Measurements from ENCODE around the gene SNX25.
"Not testable (repeated sequence)": the region's sequence is repeated elsewhere in the genome, so short reads cannot be mapped to it uniquely, and the experiment has no call there.

SNX25 gene

DNA sequence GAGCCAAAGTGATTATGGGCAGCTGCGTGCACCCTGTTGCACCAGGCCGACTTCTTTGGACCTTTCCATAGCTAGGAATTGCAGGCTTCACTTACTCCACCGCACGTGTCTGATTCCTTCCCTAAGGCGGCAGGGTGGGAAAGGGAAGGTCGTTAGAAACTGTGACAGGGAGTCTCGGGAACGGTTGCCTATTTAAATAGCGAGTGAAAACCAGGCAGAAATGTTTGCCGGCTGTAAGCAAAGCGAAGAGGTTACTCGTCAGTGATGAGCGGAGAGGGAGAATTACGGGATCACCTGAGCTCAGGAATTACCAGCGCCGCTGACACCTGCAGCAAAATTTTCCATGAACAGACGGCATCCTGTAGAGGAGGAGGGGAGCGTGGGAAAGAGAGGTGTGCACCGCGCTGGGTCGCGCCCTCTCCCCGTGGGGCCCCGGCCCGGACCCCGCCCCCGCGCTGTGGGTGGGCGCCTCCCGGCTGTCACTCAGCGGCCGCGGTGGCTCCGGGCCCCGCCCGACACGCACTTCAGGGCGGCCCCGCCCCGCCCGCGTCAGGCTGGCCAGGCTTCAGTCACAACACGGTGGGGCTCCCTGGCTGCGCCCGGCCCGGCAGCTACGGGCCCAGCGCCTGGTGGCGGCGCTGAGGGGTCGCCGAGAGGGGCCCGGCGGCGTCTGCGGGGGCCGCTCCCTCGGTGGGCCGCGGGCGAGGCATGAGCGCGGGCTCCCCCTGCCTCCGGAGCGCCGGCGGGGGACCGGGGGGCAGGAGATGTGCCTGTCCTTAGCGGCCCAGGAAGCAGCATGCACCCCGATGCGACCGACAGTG lies at the start of gene SNX25:
Gene SNX25, plus strand, starts transcription at position 568 of the 821 bp plus-strand sequence. Its CDS starts 229 bp downstream, at position 797.
- peak; percentile 67 to 82 (median 78) for DNase-seq (ENCODE audit: low read depth in 3 of 3)

DNA sequence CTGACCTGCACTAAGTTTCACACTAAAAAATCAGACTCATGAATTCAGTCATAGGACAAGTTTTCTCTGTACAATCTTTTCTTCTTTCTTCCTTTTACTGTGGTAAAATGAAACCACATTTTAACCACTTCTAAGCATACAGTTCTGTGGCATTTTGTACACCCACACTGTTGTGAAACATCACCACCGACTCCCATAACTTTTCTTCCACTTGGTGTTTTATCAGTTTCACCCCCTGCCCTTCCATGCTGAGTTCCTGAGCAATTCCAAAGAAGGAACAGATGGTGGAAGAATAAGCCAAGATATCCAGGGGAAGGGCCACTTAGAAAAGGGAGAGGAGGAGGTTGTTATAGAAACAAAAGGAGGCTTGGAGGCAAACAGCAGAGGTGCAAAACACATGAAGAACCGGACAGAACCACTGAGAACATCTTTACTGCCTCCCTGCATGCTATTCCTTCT lies 43.8 kb upstream of the SNX25 start:
- no peak for DNase-seq (ENCODE audit: low read depth in 3 of 3)

DNA sequence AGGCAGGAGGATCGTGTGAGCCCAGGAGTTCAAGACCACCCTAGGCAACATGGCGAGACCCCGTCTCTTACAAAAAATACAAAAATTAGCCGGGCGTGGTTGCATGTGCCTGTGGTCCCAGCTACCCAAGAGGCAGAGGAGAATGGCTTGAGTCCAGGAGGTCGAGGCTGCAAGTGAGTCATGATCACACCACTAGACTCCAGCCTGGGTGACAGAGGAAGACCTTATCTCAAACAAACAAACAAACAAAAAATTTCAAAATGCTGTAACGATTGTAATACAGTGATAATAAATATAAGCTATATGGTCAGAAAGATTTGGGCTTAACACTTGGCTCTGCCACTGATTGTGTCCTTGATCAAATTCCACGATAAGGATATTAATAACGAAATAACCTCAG lies 42.2 kb upstream of the SNX25 start:
- DNase-seq (ENCODE audit: low read depth in 3 of 3), result no peak

DNA sequence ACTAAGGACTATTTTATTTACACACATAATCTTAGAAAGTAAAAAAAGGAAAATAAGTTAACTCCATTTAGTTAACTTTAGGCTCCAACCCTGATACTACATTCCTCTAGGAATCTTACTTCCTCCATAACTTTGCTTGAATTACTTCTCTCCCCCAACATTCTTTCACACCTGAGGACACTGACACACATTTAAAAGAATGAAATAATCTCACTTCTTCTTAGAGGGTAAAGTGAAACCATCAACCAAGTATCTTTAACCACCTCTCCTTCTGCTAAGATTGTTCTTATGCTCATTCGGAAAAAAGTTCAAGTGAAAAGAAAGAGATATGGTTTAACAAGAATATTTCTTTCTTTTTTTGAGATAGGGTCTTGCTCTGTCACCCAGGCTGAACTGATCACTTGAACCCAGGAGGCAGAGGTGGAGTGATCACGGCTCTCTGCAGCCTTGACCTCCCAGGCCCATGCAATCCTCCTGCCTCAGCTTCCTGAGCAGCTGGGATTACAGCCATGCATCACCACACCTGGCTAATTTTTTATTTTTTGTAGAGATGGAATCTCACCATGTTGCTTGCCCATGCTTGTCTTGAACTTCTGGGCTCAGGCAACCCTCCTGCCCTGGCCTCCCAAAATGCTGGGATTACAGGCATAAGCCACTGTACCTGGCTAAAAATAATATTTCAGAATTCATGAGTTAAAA lies 37.9 kb upstream of the SNX25 start:
- DNase-seq (ENCODE audit: low read depth in 3 of 3), result no peak

DNA sequence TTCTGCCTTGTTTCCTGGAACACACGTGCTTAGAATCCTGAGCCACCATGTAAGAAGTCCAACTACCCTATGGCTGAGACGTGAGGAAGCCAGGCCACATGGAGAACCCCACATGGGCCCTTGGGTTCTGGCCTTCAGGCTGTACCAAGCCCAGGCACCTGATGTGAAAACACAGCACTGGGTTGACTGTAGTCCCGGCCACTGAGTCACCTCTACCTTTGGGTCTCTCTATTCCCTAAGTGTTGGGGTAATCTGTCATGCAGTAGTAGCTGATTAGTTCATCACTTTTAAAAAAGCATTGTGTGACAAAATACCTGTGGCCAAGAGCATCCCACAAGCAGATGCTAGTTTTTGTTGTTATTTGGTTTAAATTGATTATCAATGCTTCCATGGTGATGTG lies 29.9 kb upstream of the SNX25 start:
- no peak for DNase-seq (ENCODE audit: low read depth in 3 of 3)

DNA sequence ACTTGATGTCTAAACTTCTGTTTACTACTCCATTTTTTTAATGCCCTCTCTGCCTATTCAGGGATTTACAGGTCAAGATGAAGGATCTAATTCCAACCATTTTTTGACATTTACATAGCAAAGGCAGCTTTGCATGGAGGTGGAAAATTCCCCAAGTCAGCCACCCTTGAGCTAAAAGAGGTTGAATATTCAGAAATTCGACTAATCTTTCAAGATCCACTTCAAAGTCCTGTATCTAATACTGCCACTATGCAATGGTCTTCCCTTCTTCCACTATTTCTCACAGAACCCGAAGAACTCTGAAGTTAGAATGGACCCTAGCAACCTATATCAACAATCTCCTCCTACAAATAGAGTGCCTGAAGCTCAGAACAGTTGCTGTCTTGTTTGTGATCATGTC lies 27.2 kb upstream of the SNX25 start:
- DNase-seq (ENCODE audit: low read depth in 3 of 3), result no peak

DNA sequence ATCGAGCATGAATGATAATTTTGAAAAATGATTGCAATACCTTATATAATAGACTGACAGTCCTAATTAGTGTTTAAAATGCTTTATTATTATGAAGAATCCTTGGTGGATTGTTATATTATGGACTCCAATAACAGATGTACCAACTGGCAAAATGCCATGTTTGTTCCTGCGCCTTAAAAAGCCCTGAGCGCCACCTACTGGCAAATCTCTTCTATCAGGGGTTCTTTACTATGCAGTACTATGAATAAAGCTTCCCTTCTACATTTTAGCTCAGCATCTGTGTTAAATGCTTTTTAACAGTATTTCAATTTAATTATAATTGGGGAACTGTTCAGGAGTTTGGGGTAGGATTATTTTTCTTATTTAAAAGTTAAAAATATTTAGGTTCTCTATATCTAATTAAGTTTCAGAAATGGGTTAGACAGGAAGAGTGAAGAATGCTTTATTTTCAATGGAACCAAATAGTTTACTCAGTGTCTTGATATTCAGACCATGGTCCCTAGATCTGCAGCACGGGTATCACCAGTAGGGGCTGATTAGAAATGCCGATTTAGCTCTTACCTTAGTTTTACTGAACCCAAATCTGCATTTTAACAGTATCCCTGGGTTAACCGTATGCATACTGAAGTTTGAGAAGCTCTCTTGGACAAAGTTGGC lies 25.6 kb upstream of the SNX25 start:
- DNase-seq (ENCODE audit: low read depth in 3 of 3), result peak; percentile 45 to 76 (median 65)

DNA sequence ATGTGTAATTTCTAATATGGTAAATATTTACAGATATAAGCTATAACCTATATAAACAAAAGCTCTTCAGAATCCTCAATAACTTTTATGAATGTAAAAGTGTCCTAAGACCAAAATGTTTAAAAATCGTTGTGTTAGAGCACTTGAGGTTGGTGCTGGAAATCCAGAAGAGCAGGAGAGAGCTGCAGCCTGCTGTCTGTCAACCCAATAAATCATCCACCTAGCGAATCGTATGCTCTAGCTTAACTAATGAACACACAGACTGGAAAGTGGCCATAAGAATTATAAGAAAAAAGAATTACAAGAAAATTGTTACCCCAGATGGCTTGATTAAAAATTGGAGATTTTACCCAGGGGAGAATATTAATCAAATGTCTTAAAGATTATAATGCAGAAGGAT lies 22.6 kb upstream of the SNX25 start:
- no peak for DNase-seq (ENCODE audit: low read depth in 3 of 3)

DNA sequence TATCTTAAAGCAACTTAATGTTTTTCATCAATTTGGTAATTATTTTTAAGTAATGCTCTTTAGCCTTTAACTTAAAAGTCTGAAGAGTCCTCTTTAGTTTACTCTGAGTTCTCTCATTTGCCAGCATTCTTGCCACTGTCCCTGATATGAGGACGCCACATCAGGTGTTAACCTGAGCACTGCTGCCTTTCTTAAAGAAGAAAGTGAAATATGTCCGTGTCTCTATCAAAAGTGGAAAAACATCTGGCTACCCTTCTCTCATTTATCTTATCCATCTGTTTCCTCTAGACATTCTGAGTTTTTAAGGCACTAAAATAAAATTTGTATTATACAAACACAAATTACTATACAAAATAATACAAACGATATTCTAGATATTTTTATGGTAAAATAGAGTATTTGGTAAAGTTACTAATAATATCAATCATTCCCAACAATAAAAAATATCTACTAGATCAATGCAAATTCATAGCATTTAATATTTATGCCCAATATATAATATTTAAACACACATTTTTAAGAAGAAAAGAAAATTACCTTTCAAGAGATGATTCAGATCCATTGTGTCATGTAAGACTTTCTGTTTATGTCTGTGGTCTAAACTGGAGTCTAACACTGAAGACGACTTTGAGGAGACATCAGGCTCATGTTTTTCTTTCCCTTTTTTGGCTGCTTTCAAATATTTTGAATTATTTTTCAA lies 19.6 kb upstream of the SNX25 start:
- no peak for DNase-seq (ENCODE audit: low read depth in 3 of 3)

DNA sequence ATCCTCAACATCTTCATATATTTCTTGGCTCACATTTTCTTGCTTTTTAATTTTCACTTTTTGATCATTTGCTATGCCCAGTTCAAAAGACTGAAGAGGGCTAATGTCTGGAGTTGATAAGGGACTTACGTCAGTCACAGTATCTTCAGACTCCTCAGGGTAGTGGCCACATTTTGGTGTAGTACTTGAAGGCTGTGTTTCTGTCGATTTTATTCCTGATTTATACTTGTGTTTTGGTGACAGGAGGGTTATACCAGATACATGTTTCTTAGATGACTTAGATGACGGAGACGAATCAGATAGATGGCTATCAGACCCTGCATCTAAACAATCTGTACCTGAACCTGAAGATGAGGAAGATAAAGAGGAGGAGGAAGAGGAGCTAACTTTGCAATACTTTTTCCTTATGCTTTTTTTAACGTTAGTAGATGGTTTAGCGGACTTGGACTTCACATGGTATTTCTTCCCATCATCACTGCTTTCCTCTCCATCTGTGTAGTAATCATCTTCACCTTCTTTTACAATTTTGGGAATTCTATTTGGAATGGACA lies 19.0 kb upstream of the SNX25 start:
- DNase-seq (ENCODE audit: low read depth in 3 of 3), result no peak

DNA sequence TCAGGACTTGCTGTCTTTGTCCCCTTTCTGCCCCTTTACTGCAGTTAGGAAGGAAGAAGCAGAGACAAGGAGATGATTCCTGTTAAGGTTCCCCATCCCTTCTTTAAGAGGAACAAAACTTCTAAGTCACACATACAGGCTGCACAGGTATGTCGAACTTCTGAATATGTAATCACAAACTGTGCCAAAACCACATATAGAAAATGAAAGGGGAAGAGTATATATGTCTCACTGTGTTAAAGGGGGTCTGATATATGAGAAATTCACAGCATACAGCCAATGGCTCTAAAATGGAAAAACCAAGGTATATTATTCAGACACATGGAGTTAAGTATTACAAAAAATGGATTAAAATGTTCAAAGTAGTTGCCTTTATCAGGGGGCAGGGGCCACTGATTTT lies 17.3 kb upstream of the SNX25 start:
- DNase-seq (ENCODE audit: low read depth in 3 of 3), result no peak

DNA sequence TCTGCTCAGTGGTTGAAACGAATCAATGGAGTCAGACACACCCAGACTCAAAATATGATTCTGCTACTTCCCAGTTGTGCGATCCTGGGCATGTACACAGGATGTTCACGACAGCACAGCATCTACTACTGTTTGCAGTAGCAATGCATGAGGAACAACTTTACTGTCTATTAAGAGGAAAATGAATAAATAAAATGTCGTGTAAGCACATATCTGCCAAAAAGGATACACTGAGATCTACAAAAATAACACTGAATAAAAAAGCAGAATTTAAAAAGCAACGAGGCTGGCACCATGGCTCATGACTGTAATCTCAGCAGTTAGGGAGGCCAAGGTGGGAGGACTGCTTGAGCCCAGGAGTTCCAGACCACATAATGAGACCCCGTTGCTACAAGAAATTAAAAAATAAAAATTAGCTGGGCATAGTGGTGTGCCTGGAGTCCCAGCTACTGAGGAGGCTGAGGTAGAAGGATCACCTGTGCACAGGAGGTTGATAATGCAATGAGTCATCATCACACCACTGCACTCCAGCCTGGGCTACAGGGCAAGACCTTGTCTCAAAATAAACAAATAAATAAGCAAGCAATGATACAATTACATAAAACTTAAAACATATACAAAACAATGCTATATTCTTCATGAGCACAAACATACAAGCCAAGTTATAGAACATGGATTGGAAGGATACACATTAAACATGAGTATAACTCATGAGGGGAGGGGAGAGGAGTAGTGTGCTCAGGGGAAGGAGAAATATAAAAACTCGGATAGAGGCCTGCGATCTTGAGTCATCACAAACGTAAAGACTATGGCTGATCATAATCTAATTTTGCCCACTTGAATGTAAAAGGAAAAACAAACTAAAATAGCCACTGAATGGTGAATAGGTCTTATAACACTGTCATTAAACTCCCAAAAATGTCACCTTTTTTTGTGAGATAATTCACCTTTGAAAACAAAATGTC lies 14.2 kb upstream of the SNX25 start:
- DNase-seq (ENCODE audit: low read depth in 3 of 3), result no peak

DNA sequence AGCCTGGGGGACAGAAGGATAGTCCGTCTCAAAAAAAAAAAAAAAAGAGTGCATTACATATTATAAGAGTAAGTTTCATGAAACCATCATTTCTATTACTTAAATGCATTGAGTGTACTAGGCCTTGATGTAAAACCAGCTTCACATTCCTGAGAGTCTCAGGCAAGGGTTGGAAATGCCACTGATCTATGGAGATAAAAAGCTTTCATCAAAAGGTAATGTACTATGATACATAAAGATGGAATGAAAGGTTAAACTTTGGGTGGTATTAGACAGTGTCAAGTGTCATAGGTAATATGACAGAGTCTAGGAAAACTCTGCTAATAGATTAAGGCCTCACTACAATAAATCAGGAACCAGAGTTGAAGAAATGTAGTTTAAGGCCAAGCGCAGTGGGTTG lies 13.0 kb upstream of the SNX25 start:
- no peak for DNase-seq (ENCODE audit: low read depth in 3 of 3)

DNA sequence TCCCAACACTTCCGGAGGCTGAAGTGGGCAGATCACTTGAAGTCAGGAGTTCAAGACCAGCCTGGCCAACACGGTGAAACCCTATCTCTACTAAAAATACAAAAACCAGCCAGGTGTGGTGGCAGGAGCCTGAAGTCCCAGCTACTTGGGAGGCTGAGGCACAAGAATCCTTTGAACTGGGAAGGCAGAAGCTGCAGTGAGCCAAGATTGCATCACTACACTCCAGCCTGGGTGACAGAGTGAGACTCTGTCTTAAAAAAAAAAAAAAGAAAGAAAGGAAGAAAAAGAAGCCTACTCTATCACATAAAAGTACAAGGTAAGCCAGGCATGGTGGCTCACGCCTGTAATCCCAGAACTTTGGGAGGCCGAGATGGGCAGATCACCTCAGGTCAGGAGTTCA lies 11.2 kb upstream of the SNX25 start:
- DNase-seq (ENCODE audit: low read depth in 3 of 3), result not testable (repeated sequence)

DNA sequence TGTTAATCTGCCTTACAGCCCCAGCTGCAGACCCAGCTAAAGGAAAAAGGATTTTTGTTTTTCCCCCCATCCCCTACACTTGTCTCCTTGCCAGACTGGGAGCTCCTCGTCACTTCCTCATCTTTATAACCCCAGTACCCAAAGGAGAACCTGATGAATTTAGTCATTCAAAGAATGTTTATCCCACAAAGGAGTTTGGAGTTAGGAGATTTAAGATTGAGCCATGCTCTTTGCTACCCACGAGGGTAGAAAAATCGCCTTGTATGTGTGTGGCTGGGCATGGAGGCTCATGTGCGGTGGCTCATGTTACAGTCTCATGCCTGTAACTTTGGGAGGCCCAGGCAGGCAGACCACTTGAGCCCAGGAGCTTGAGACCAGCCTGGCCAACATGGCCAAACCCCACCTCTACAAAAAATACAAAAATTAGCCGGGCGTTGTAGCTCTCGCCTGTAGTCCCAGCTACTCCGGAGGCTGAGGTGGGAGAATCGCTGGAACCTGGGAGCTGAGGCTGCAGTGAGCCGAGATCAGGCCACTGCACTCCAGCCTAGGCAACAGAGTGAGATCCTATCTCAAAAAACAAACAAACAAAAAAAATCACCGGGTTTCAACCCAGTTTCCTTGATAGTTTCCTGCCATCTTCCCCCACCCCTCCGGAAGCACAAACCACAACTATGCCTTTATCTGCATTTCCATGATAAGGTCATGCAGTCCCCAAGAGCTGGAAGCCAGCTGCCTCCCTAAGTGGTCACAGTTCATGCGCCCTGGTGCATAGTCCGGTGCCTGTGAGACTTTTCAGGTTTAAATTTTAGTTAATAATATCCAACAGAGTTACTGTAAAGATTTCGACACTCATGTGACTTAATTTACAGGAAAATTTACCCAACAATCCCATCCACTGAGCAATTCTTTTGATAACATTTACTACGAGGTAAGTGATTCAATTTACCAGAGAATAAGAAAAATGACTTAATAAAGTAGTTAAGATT lies 7.1 kb upstream of the SNX25 start:
- no peak for DNase-seq (ENCODE audit: low read depth in 3 of 3)

DNA sequence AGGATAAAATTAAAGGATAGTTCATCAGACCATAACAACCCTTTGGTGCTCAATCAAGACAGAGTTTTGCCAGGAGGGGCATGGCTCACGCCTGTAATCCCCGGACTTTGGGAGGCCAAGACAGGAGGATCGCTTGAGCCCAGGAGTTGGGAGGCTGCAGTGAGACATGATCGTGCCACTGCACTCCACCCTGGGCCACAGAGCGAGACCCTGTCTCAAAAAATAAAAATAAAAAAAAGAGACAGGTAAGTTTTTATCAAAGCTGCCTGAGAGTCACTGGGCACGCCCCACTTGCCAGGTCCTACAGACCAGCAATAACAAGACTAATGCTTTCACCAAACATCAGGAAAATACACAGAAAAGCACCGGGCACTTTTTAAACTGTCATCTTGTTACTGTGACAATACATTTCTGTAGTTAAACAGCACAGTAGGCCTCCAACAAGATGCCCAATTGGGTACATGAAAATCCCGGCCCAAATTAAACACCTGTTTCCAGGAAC lies 6.4 kb upstream of the SNX25 start:
- no peak for DNase-seq (ENCODE audit: low read depth in 3 of 3)

DNA sequence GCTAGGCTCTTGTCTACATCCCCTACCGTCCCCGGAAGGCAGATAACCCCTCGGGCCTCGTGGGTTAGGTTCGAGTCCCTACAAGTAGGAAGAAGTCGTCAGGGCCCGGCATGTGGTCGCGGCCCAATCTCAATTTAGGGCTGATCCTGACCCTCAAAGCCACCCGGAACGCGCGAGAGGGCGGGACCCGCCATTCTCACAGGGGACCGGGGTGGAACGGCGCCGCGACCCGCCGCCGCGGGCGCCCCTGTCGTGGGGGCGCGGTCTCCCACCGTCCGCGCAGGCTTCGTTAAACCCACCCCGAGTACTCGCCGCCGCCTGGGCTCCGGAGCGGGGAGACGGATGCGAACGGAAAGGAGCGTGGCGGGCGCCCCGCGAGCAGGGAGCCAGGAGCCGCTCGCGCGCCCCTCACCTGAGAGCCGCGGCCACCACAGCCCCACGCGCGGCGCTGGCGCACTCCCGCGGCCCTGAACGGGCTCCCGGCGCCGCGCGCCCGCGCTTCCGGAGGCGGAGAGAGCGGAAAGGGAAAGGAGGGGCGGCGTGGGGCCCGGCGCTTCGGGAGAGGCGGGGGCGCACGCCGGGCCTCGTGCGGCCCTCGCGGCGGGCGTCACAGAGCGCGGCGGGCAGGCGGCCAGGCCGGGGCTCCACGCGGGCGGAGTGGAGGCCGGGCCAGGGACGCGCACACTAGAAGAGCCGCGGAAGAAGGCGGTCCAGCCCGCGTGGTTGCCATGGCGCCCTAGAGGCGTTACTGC lies 5.7 kb upstream of the SNX25 start, which contains the start of gene CFAP97:
Gene CFAP97, minus strand, starts transcription at position 515 of the 752 bp plus-strand sequence. CDS start 12,804 bp downstream, outside the sequence.
- DNase-seq (ENCODE audit: low read depth in 3 of 3), result peak; percentile 59 to 73 (median 64)

DNA sequence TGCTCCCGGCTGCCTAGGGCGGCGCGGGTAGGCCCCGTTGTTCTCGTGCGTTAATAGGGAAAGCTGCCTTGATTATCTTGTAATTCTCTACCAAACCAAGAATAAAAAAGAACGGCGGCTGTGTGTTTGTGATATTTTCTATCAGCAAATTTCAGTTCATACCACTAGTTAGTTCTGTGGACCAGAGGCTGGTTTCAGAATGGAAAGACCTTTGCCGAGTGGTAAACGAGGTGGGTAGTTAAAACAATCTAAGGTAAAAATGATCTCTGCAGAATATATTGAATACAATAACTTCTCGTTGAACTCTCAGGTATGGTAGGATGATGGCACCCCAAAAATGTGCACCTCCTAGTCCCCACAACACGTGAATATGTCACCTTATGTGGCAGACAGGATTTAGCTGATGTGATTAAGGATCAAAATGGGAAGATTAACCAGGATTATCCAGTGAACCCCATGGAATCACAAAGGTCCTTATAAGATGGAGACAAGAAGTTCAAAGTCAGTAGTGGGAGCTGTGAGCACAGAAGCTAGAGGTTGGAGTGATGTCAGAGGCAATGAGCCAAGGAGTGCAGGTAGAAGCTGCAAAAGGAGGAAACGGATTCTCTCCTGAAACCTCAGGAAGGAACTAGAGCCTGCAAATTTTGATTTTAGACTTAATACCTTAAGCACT lies 5.0 kb upstream of the SNX25 start:
- DNase-seq (ENCODE audit: low read depth in 3 of 3), result no peak
